HG02970 (cell line): ENCODE data around the gene SPATA1.
"Not testable (repeated sequence)": the region's sequence is repeated elsewhere in the genome, so short reads cannot be mapped to it uniquely, and the experiment has no call there.

ENCODE experiments used
- ATAC-seq: cut with Tn5 transposase; IDR thresholded peaks from one replicate; pipeline ENCODE4 v1.9.1; 2021; ENCODE audit warnings: mild to moderate bottlenecking, moderate library complexity, moderate number of reproducible peaks; ENCODE audit not compliant: unreplicated experiment, low FRiP score

Gene SPATA1

DNA sequence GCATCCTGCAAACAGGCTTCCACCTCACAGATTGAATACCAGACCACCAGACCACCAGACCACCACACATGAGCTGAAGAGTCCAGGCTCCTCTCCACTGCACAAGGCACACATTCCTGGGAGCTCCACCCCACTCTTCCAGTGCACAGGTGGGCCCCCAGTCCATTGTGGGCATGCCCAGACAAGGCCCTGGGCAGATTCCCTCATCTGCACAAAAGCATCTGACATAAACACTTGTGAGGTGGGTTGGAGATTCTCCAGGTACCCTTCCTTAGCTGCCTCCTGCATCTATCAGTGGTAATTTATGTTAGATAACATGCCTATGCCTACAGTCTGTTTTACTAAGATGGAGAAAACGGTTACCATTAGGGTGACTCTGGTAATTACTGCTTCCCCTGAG, 79.6 kb downstream of the SPATA1 start:
- ATAC-seq, result no peak

DNA sequence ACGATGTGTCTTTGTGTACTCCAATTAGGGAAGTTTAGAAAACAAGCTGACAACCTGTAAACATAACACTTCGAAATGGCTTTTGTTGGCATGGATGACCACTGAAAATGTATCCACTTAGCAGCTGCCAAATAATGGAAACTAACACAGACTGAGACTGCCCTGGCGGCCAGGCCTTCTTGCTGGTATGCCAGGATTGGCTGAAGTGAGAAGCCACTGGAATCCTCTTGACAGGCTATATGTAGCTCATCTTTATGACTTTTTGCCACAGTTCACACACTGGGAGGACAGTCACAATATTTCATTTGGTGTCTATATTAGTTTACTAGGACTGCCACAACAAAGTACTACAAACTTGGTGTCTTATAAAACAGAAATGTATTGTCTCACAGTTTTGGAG, 80.9 kb downstream of the SPATA1 start:
- ATAC-seq, result no peak

DNA sequence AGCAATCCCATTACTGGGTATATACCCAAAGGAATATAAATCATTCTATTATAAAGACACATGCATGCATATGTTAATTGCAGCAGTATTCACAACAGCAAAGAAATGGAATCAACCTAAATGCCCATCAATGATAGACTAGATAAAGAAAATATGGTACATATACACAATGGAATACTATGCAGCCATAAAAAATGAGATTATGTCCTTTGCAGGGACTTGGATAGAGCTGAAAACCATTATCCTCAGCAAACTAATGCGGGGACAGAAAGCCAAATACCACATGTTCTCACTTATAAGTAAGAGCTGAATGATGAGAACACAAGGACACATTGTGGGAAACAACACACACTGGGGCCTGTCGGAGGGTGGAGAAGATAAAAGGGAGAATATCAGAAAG, 88.8 kb downstream of the SPATA1 start:
- ATAC-seq, result not testable (repeated sequence)

DNA sequence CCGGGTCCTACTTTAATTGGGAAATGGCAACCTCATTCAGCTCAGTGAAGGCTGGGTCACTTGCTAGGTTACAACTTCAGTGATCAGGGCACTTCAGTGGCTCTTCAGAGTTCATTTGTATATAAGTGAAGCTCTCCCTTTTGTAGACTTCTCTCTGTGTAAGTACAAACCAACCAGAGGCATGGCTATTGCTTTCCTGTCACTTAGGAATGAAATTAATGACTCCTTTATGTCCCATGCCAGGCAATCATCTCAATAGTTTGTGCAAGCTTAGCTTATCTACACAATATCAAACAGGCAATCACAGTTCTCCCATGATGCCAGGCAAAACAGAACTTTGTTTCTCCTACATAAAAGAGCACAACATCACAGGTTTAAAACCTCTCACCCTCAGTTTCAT, 90.8 kb downstream of the SPATA1 start:
- ATAC-seq, result no peak

DNA sequence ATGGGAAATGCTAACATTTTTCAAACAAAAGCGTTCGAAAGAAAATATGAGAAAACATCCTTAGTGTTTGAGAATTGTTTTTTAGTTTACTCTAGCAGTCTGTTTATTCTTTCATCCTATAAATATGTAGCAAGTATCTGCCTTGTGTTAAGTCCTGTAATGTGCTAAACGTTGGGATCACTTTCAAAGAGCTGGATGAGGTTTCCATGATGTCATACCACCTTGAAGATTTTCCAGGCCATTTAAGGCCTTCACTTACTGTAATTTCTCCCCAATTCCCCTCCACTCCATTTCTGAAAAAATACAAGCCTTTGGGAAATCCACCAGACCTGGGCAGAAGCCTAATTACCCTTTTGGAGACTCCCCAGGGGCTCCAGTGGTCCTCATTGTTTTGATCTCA, 92.2 kb downstream of the SPATA1 start:
- ATAC-seq, result no peak

DNA sequence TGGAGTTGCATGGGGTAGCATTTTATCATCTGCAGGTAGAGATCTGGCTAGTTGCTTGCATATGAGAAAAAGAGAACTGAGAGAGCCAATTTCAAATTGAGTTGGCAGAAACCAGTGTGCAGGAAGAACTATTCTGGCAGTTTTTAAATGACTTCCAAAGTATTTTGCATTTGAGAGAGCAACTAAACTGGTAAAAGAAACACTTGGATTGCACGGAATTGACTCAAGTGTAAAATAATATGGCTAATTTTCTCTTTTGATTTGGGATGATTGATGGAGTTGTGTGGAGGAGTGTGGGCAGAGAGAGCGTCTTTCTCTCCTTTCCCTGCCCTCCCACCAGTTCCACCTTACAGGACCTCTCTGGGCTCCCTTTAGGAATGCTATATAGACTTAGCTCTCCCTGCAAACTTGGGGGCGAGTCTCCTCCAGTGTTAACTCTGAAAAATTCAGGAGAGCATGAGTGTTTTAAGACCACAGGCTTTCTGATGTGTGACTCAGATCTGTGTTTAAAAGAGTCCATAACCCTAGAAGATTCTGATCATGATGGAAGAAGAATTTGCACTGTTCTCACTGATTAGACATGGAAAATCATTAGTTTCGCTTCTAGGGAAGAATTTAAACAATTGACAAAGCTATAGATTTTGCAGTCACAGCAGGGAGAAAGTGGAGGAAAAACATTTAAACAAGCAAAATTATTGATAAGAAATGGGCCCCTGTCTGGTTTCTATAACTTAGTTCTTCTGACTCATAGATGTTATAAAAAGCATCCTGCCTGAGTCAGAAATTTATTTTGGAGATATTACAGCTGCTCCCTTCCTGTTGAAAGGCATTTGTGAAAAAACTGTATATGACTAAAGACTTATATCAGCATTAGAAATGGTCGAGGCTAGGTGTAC, 92.9 kb downstream of the SPATA1 start:
- ATAC-seq, result no peak

DNA sequence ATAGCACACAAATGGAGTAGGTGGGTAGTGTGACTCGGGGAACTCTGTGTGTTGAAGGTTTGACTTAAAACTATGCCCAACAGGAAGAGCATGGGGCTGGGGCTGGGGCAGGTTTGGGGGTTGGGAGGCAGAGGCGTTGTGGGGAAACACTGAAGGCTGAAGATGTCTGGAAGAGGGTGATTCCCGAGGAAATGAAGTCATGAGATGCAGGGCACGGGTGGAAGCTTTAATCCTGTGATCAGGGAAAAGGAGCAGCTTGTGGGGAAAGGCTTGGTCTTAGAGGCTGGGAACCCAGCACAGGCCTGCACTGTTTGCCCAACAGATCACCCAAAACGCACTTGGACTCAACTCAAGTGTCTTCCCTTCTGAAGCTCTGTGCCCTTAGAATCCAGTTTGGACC, 94.6 kb downstream of the SPATA1 start:
- ATAC-seq, result no peak

DNA sequence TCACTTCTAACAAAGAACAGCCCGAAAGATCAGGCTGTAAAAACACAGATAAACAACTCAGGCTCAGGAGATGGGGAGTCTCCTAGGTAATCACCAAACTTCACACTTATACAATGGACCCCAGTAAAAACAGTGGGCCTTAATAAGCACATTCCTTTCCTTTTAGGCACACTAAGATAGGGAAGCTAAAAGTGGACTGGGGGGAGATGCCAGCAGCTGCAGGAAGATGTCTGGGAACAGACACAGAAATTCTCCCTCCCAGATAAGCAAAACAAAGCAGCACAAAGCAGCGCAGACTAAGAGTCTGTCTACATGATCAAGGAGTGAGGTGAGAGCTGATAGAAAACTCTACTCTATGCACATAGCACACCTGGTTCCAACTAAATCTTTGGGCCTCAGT, 97.0 kb downstream of the SPATA1 start:
- no peak for ATAC-seq

DNA sequence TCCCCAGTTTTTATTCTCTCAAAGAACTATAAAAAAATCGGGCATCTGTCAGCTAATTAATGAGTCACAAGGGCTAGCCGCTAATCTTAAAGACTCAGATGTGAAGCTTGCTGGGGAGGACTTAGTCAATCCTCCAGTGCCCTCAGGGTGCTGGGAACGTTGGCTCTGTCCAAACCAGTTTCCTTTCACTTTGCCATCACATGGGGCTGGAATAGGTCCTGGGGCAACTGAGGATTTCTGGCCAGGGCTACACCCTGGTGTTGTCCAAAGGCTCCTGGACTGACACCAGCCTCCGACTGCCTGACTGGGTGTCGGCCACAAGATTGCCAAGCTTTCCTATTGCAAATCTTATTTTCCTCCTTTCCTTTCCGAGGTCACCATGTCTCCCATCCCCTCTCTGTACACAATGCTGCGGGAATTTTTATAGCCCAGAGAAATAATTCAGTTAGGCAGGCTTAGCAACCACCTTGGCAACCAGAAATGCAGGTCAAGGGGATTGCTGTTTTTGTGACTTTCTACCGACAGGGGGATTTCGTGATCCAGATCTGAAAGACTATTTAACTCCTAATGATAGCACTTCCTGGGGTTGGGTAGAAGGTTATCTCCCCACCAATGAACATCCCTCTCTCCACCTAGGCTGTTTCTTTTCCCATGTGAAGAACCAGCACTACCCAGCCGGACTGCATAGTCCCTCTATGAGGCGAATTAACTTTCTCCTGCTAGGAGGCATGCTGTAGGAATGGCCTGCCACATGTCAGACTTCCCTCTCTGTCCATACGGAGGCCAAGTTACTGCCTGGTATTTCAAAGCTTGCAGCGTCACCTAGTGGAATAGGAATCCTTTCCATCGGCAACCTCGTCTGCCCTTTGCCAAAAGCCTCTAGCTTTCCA, 98.0 kb downstream of the SPATA1 start:
- no peak for ATAC-seq

DNA sequence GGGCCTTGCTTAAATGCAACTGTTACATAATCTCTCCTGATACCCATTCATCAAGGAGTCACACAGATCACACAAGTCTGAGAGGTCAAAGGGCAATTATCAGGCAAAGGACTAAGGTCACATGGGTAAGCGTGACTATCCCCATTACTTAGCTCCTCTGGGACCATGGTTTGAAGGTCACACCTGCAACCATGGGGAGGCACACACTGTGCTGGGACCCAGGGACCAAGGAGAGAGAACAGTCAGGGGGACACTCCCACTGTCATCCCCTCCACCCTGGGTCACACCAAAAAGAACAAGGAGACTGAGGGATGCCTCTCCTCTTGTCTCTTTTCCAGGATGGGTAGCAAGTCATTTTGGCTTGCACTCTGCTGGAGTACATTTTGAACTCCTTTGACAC, 99.0 kb downstream of the SPATA1 start:
- ATAC-seq, result no peak

DNA sequence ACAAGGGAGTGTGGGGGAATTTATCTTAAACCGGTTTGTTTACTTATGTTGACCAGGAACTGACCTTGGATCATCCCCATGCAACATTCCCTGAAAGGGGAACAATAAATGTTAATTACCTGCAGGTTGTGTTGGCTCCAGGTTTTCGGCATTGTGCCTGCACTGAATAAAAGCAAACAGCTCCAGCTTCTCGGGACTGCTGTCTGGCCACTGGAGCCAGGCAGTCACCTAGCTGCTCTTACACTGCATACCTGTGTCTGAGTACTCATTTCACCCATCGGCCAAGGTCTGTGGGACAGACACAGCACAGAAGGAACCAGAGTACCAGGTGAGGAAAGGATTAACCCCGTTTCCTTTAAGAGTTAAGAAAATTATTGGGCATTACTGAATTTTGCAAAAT, 100.8 kb downstream of the SPATA1 start:
- ATAC-seq, result no peak

DNA sequence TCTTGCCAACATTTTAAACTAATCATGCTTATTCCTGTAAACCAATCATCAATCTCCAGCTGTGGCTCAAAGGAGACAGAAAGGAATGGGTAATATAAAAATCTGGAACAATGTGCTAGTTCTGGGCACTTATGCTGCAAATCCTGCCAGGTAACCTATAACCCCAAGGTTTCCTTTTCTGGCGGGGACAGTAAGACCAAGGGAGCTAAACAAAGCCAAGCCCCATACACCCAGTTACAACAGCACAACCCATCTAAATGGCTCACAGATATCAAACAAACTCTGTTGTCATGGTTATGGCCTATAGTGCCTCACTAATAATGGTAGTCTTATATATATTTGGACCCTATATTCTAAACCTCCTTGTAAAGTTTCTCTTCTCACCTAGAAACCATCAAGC, 104.9 kb downstream of the SPATA1 start:
- ATAC-seq, result no peak

DNA sequence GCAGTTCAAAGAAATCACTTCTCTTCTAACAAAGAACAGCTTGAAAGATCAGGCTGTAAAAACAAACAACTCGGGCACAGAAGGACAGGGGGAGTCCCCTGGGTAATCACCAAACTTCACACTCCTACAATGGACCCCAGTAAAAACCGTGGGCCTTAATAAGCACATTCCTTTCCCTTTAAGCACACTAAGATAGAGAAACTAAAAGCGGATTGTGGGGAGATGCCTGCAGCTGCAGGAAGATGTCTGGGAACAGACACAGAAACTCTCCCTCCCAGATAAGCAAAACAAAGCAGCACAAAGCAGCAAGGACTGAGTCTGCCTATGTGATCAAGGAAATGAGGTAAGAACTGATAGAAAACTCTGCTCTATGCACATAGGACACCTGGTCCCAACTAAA, 105.6 kb downstream of the SPATA1 start:
- no peak for ATAC-seq

DNA sequence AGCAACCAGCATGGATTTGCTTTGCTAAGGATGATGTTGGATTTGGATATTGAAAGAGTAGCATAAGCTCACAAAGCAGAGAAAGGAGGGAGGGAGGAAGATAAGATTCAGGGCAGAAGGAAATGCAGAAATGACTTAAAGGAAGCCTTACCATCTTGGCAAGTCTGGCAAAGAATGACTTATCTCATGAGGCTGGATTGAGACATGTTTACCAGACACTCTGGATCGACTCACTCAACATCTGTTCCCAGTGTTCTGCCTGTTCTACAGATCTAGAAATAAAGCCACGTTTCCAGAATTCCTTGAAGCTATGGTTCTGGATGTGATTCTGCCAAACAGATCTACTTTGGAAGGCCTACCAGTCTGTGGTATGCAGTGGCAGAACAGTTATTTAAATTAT, 106.8 kb downstream of the SPATA1 start:
- ATAC-seq, result no peak

DNA sequence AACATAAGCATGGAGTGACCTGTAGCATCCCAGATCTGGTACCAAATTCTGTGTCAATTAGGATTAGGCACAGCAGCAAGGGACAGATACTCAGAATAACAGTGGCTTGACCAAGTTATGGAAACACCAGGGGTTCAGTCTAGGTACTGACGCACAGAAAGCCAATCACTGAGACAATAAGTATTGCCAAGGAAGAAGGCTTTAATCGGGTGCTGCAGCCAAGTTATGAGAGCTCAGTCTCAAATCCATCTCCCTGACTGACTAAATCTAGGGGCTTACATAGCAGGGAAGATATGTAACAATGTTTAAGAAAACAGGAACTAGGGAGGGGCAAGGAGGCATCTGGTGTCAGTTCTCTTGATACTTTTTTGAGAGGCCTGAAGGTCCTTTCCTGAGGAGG, 107.7 kb downstream of the SPATA1 start:
- no peak for ATAC-seq

DNA sequence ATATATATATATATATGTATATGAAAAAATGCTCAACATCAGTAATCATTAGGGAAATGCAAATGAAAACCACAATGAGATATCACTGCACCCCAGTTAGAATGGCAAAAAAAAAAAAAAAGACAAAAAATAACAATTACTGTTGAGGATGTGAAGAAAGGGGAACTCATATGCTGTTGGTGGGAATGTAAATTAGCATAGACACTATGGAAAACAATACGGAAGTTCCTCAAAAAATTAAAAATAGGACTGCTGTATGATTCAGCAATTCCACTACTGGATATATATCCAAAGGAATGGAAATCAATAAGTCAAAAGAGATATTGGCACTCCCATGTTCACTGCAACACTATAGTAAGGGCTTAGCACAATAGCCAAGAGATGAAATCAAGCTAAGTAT, 109.6 kb downstream of the SPATA1 start:
- no peak for ATAC-seq
